Stimulated activated CD8-positive, alpha-beta memory T cell treated with anti-CD3 and anti-CD28 coated beads, Interleukin-4, amount 100 ng/mL, for 24 hours (primary cell): ENCODE data around the gene MLST8.

Experiments used
- DNase-seq: peaks from one replicate; pipeline ENCODE4 v3.0.0-alpha.2; 2020; ENCODE audit warnings: low read depth

Gene MLST8

GRCh38 chr16:2209258-2210008, 4.2 kb downstream of the MLST8 start:
- DNase-seq: no peak

GRCh38 chr16:2210009-2210332, 4.7 kb downstream of the MLST8 start:
- no peak for DNase-seq

GRCh38 chr16:2210386-2211365, 5.4 kb downstream of the MLST8 start, which contains the start of gene BRICD5:
TSS of gene BRICD5 (minus strand) at chr16:2210863. CDS start at chr16:2210833, 30 bp downstream.
- no peak for DNase-seq

GRCh38 chr16:2211923-2212347, 6.7 kb downstream of the MLST8 start:
- DNase-seq: no peak

- DNase-seq: no peak
Observed at GRCh38 chr16:2212362-2213324, 7.4 kb downstream of the MLST8 start.

- no peak for DNase-seq
Observed at GRCh38 chr16:2213817-2214718, 8.8 kb downstream of the MLST8 start.

- DNase-seq: no peak
Observed at GRCh38 chr16:2214719-2214968, 9.4 kb downstream of the MLST8 start, which contains the start of gene PGP. TSS of gene PGP (minus strand) at chr16:2214840. CDS start at chr16:2214777, 63 bp downstream.

GRCh38 chr16:2216330-2216729, 11.1 kb downstream of the MLST8 start:
- DNase-seq: no peak

GRCh38 chr16:2223221-2223941, 18.1 kb downstream of the MLST8 start, which contains the start of gene E4F1:
TSS of gene E4F1 (plus strand) at chr16:2223591. CDS start at chr16:2223614, 23 bp downstream.
- DNase-seq: peak; percentile 100

- DNase-seq: no peak
Observed at GRCh38 chr16:2223942-2224486, 18.8 kb downstream of the MLST8 start.

- DNase-seq: no peak
Observed at GRCh38 chr16:2226245-2226793, 21.1 kb downstream of the MLST8 start.

- DNase-seq: no peak
Observed at GRCh38 chr16:2226918-2227317, 21.7 kb downstream of the MLST8 start.

GRCh38 chr16:2228161-2228824, 23.0 kb downstream of the MLST8 start:
- no peak for DNase-seq

GRCh38 chr16:2229091-2229490, 23.8 kb downstream of the MLST8 start:
- DNase-seq: no peak

GRCh38 chr16:2229632-2230250, 24.5 kb downstream of the MLST8 start:
- no peak for DNase-seq

GRCh38 chr16:2230376-2230775, 25.1 kb downstream of the MLST8 start:
- DNase-seq: no peak

GRCh38 chr16:2231016-2231931, 26.0 kb downstream of the MLST8 start:
- no peak for DNase-seq
